Fibroblast of pulmonary artery (primary cell): ENCODE measurements around the gene EPB41L5.
A peak's percentile ranks its signal among the peaks of the same experiment; 100 is the strongest.

Source experiments
- DNase-seq: peaks from one replicate; pipeline ENCODE4 v3.0.0-alpha.2; 2010; ENCODE audit warnings: low read depth
- H3K4me3 ChIP-seq: replicated peaks from 2 replicates; pipeline ENCODE4 v1.5.1; 2011; ENCODE audit warnings: low read depth, mild to moderate bottlenecking, control low read depth, low read length, moderate library complexity
- TF ChIP-seq, protein P1 (sequence below): IDR thresholded peaks from 2 replicates; pipeline ENCODE4 v1.5.1; 2011; ENCODE audit warnings: mild to moderate bottlenecking, control low read depth, low read length, inconsistent platforms; ENCODE audit errors: missing control alignments

Gene EPB41L5

DNA sequence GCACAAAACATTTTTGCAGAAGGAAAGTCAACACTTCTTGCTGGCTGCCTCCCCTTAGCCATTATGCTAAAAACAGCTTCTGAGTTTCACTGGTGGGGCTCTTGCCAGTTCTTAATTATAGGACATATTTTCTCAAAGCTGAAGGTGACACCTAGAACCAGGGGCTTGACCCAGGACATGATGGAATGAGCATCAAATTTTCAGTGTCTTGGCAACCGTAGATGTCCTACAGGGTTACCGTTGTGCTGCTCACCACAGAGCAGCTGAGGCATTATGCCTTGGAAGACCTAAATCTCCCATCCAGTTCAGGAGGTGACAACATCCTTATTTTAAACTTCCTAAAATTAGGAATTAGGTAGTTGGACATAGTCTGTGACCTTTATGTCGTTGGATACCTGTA lies 163.6 kb downstream of the EPB41L5 start:
- TF ChIP-seq, protein P1, sequence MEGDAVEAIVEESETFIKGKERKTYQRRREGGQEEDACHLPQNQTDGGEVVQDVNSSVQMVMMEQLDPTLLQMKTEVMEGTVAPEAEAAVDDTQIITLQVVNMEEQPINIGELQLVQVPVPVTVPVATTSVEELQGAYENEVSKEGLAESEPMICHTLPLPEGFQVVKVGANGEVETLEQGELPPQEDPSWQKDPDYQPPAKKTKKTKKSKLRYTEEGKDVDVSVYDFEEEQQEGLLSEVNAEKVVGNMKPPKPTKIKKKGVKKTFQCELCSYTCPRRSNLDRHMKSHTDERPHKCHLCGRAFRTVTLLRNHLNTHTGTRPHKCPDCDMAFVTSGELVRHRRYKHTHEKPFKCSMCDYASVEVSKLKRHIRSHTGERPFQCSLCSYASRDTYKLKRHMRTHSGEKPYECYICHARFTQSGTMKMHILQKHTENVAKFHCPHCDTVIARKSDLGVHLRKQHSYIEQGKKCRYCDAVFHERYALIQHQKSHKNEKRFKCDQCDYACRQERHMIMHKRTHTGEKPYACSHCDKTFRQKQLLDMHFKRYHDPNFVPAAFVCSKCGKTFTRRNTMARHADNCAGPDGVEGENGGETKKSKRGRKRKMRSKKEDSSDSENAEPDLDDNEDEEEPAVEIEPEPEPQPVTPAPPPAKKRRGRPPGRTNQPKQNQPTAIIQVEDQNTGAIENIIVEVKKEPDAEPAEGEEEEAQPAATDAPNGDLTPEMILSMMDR, result no peak
- DNase-seq, result no peak
- H3K4me3 ChIP-seq, result no peak overlapping the region

DNA sequence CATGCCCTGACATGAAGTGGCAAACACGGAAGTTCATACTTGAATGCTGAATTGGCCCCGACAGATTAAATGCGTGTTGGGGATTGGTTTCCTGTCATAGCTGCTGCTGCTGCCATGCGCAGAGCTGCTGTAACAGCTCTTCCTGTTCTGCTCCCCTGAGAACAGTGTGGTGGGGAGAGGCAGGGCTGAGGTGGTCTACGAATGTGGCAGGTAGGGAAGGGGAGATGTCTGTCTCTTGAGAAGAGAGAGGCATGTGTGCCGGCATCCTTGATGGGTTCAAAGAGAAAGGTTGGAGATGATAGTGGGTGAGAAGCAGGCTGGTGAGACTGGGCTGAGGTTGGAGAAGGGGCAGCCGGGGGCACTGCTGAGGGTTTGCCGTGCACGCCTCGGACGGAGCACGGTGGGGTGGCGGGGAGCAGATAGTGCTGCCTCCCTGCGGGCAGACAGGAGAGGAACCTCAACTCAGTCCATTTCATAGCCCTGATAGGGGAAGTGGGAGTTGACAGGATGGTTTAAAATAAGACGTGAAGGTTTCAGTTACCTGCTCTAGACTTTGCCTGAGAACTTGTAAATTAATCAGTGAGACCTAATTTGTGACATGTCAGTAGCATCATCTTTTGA lies 164.2 kb downstream of the EPB41L5 start:
- DNase-seq, result no peak
- TF ChIP-seq, protein P1, result peak; percentile 2
- no peak overlapping the region for H3K4me3 ChIP-seq

DNA sequence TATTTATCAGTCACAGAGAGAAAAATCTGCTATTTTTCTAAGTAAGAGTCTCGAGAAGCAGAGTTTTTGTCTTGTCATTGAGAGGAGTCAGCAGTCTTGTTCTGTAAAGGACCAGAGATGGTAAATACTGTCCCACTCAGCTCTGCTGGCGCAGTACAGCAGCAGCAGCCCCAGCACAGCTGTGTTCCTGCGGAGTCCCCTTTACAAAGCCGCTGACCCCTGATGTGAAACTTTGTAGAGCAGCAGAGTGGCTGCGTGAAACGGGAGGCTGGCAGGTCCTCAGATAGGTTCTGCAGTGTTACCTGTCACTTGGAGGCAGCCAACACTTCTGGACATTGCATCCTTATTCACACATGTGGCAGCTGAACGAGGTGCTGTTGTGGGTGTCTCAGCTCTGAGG lies 165.1 kb downstream of the EPB41L5 start:
- no peak overlapping the region for H3K4me3 ChIP-seq
- DNase-seq, result no peak
- TF ChIP-seq, protein P1, result no peak

DNA sequence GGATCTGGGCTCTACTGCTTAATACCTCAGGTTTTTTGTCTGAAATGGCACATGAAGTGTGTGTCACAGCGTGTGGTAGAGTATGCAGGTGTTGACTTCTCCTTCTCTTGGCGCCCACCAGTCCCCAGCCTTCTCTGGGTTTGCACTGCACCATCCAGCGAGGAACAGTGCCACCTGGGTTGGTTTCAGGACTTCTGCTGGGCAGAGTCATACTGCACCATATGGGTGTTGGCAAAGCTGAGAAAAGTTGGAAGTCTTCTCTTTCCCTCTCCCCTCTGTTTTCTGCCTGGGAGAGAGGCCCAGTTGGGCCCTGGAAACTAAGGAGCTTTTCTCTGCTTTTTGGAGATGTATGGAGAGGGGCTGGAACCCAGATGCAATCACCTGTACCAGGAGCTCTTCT lies 166.5 kb downstream of the EPB41L5 start:
- no peak for DNase-seq

DNA sequence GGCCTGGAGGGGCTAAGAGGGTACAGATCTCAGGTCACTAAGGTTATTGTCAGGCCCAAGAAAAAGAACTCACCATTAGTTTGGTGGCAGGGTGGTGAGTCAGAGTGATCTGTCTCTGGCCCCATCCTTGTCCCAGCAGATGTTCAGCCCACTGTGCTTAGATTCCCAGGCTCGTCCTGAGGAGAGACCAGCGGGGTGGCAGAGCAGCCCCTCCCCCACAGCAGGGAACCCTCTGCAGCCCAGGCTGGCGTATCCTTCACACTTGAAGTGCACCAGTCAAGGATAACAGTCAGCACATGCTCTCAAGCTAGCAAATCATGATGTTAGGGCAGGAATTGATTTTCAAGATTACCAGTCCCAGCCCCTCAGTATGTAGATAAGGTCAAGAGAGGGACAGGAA lies 167.2 kb downstream of the EPB41L5 start:
- no peak for DNase-seq
- H3K4me3 ChIP-seq, result no peak overlapping the region
- TF ChIP-seq, protein P1, result no peak

More for the DNA sequence above, 166.5 kb downstream of the EPB41L5 start:
- H3K4me3 ChIP-seq, result no peak overlapping the region
- TF ChIP-seq, protein P1, result no peak

DNA sequence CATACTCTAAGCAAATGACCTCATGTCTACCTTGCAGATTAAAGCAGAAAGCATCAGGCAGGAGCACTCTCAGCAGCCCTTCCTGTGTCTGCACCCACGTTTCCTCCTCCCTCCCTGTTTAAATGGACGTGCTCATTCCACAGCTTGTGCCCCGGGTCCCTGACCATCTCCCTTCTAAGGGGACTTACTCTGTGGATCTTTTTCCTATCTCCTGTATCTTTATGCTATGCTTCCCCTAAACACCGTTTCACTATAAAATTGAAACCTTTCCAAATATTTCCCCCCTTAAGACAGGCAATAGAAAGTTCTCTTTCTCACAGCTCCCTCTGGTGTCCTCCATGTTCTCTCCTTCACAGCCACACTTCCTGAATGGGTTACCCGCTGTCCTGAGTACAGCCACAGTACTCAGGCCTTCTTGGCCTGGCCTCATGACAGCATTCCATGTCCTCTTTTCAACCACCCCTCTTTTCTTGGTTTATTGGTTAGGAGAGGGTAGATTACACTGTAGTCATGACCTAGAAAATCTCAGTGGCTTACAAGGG lies 169.2 kb downstream of the EPB41L5 start:
- no peak for DNase-seq
- TF ChIP-seq, protein P1, result no peak
- no peak overlapping the region for H3K4me3 ChIP-seq

DNA sequence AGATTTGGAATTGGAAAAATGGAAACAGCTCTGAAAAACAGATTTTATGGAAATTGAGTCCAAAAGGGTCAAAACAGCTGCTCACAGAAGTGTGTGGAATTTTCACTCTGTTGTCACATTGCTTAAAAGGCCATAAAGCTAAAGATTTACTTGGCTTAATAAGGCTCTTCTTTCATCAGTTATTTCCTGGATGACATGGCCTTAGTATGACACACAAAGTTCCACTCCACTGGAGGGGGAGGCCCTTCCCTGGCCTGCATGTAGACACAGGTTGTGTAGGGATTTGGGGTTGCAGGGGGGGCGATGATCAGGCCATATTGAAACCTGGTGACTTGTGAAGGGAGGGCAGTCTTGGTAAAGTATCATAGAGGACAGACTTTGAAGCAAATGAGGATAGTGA lies 176.3 kb downstream of the EPB41L5 start:
- H3K4me3 ChIP-seq, result no peak overlapping the region
- TF ChIP-seq, protein P1, result no peak
- no peak for DNase-seq
